ENCODE data around the gene GABRQ. TPM values are rescaled to one million over a fixed set of nuclear protein-coding genes. Genes with fewer than 3 reads are reported as not detected.
"Not testable (repeated sequence)": the region's sequence is repeated elsewhere in the genome, so short reads cannot be mapped to it uniquely, and the experiment has no call there.

Gene GABRQ
- total RNA-seq, 1 experiment from 2014 or later: 3.9 TPM

GRCh38 chrX:152700390-152700789 is 62.7 kb downstream of the GABRQ start:
- DNase-seq: peak; percentile 5
- H4K8ac ChIP-seq (replicated peaks; ENCODE audit: insufficient read length, low read depth, low read length); H3T11ph ChIP-seq (ENCODE audit: low read length); H2BK12ac ChIP-seq (ENCODE audit: insufficient read length, low read depth, low read length); H3K27me3 Mint-ChIP-seq (ENCODE audit: low read depth); H3K56ac ChIP-seq (ENCODE audit: insufficient read length, low read depth, low read length); H3K9me3 ChIP-seq (ENCODE audit: control insufficient read depth, low read depth, low read length); H4K20me1 ChIP-seq (ENCODE audit: control insufficient read depth, insufficient read depth, insufficient read length); H3K27me3 ChIP-seq (ENCODE audit: insufficient read depth, low read length); H3K23ac ChIP-seq (ENCODE audit: insufficient read length, low read depth, low read length); H3K4me1 Mint-ChIP-seq; H3K27ac ChIP-seq (ENCODE audit: insufficient read length, low read depth, low read length); H2AK5ac ChIP-seq (ENCODE audit: insufficient read length, low read length); H3K9ac ChIP-seq (ENCODE audit: extremely low read depth, insufficient read length, low read length); H3K79me1 ChIP-seq (ENCODE audit: insufficient read depth, low read depth, low read length, poor library complexity, severe bottlenecking); H4K91ac ChIP-seq (ENCODE audit: insufficient read length, low read depth, low read length); H3K79me2 ChIP-seq (ENCODE audit: insufficient read depth, low read length); H3K27ac Mint-ChIP-seq; H3K18ac ChIP-seq (ENCODE audit: insufficient read length, low read depth, low read length); H2BK15ac ChIP-seq (ENCODE audit: low read depth, low read length); H3K4ac ChIP-seq (ENCODE audit: low read depth, low read length); H3K23me2 ChIP-seq (ENCODE audit: insufficient read length, low read depth, low read length, poor library complexity, severe bottlenecking); H3K14ac ChIP-seq (ENCODE audit: insufficient read depth, low read length); H2BK5ac ChIP-seq (ENCODE audit: insufficient read length, low read length); H3K36me3 Mint-ChIP-seq (ENCODE audit: insufficient read depth in 1 of 3, low read depth in 3 of 3); H3K4me1 ChIP-seq (ENCODE audit: insufficient read depth, low read length); H2BK120ac ChIP-seq (ENCODE audit: low read depth, low read length, poor library complexity, severe bottlenecking); H2AFZ ChIP-seq (ENCODE audit: low read length); H3K4me3 Mint-ChIP-seq; H2BK20ac ChIP-seq (ENCODE audit: low read depth, low read length, poor library complexity, severe bottlenecking); H3K4me2 ChIP-seq (ENCODE audit: insufficient read depth, insufficient read length, low read length); H4K5ac ChIP-seq (ENCODE audit: insufficient read length, low read depth, low read length): not testable (repeated sequence)
- WGBS (ENCODE audit: extremely low coverage, insufficient read length, low lambda C conversion rate): no CpG with 5 or more reads among the region's 5 CpGs
- peaks cover 10 to 13% of the 10 kb centered on the region in 2 experiments; a peak in 4 of 5 replicates for H3K9me3 Mint-ChIP-seq

DNA sequence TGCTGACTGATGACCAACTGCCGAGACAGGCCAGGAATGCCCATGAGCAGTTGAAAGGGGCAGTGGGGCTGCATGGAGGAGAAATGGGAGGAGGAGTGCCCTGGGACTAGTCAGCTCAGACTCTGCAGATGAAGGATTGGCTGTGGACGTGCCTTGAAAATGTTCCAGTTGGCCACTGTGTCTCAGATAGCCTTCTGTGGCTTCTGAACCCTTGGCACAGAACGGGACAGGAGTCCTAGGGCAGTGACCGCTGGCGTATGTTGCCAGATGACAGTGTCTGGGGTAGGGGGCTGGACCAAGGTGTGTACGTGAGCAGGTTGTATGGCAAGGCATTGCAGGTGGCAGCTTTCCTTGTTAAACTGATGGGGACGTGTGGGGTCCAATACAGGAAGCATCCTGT is 68.8 kb downstream of the GABRQ start:
- not testable (repeated sequence) for H3K18ac ChIP-seq (ENCODE audit: insufficient read length, low read depth, low read length); H3K27me3 ChIP-seq (ENCODE audit: insufficient read depth, low read length); H3K4me3 Mint-ChIP-seq; H3K56ac ChIP-seq (ENCODE audit: insufficient read length, low read depth, low read length); H3K4me2 ChIP-seq (ENCODE audit: insufficient read depth, insufficient read length, low read length); H2AFZ ChIP-seq (ENCODE audit: low read length); H3K9ac ChIP-seq (ENCODE audit: extremely low read depth, insufficient read length, low read length); H3K36me3 Mint-ChIP-seq (ENCODE audit: insufficient read depth in 1 of 3, low read depth in 3 of 3); H2BK120ac ChIP-seq (ENCODE audit: low read depth, low read length, poor library complexity, severe bottlenecking); DNase-seq; H2AK5ac ChIP-seq (ENCODE audit: insufficient read length, low read length); H2BK20ac ChIP-seq (ENCODE audit: low read depth, low read length, poor library complexity, severe bottlenecking); H3K4me1 ChIP-seq (ENCODE audit: insufficient read depth, low read length); H3K4ac ChIP-seq (ENCODE audit: low read depth, low read length); H3K9me3 ChIP-seq (ENCODE audit: control insufficient read depth, low read depth, low read length); H3T11ph ChIP-seq (ENCODE audit: low read length); H4K91ac ChIP-seq (ENCODE audit: insufficient read length, low read depth, low read length); H3K27ac Mint-ChIP-seq; H3K79me1 ChIP-seq (ENCODE audit: insufficient read depth, low read depth, low read length, poor library complexity, severe bottlenecking); H4K5ac ChIP-seq (ENCODE audit: insufficient read length, low read depth, low read length); H3K27me3 Mint-ChIP-seq (ENCODE audit: low read depth); H2BK5ac ChIP-seq (ENCODE audit: insufficient read length, low read length); H3K27ac ChIP-seq (ENCODE audit: insufficient read length, low read depth, low read length); H3K23ac ChIP-seq (ENCODE audit: insufficient read length, low read depth, low read length); H2BK12ac ChIP-seq (ENCODE audit: insufficient read length, low read depth, low read length); H3K9me3 Mint-ChIP-seq; H3K14ac ChIP-seq (ENCODE audit: insufficient read depth, low read length); H4K20me1 ChIP-seq (ENCODE audit: control insufficient read depth, insufficient read depth, insufficient read length); H2BK15ac ChIP-seq (ENCODE audit: low read depth, low read length); H4K8ac ChIP-seq (replicated peaks; ENCODE audit: insufficient read length, low read depth, low read length); H3K23me2 ChIP-seq (ENCODE audit: insufficient read length, low read depth, low read length, poor library complexity, severe bottlenecking); H3K79me2 ChIP-seq (ENCODE audit: insufficient read depth, low read length); H3K4me1 Mint-ChIP-seq
- whole genome bisulfite sequencing (ENCODE audit: extremely low coverage, insufficient read length, low lambda C conversion rate): no CpG with 5 or more reads among the region's 7 CpGs

Other genes starting within 250 kb of the GABRQ start
- 0.44 and 1.4 TPM in 2 replicates for gene GABRA3, start 186.6 kb upstream of the GABRQ start, total RNA-seq (2021)
- gene MAGEA3, start 60.9 kb downstream of the GABRQ start, total RNA-seq (2021): not detected in 2 replicates
- not detected in 2 replicates for gene CSAG2, start 71.4 kb downstream of the GABRQ start, total RNA-seq (2021)
- gene MAGEA2B, start 76.7 kb downstream of the GABRQ start, total RNA-seq (2021): not detected in 2 replicates
- not detected in 2 replicates for gene CSAG1, start 95.8 kb downstream of the GABRQ start, total RNA-seq (2021)
- gene MAGEA12, start 95.9 kb downstream of the GABRQ start, total RNA-seq (2021): not detected in 2 replicates
- 0.13 and 0.22 TPM in 2 replicates for gene MAGEA2, start 115.9 kb downstream of the GABRQ start, total RNA-seq (2021)
- not detected in 2 replicates for gene CSAG3, start 121.3 kb downstream of the GABRQ start, total RNA-seq (2021)
- gene MAGEA6, start 131.8 kb downstream of the GABRQ start, total RNA-seq (2021): not detected in 2 replicates
- 23.6 and 24.6 TPM in 2 replicates for gene CETN2, start 192.9 kb downstream of the GABRQ start, total RNA-seq (2021)
- 31.6 and 32.7 TPM in 2 replicates for gene NSDHL, start 193.2 kb downstream of the GABRQ start, total RNA-seq (2021)